T-helper 17 cell (primary cell): Measurements from ENCODE around the gene SPACA9. TPM values are rescaled to one million over a fixed set of nuclear protein-coding genes. Genes with fewer than 3 reads are reported as not detected.

Experiments
- ATAC-seq: fragments of 150-1000 bp; cut with Tn5 transposase; 2 replicates; pipeline ENCODE4 v1.10.0; 2021; ENCODE audit warnings: mild to moderate bottlenecking, moderate library complexity
- DNase-seq, 3 donors: peaks; one replicate each; pipeline versions ENCODE4 v3.0.0 to v3.0.0-alpha.2; 2020 to 2021
- H3K9me3 ChIP-seq: one replicate; pipeline ENCODE4 v1.7.0; 2013; ENCODE audit warnings: low read length, mild to moderate bottlenecking; ENCODE audit not compliant: control insufficient read depth, poor library complexity, severe bottlenecking
- H3K27ac Mint-ChIP-seq: one replicate; pipeline ENCODE4 v1.8.0; 2022; ENCODE audit warnings: mild to moderate bottlenecking, moderate library complexity, mixed read lengths
- H3K27me3 Mint-ChIP-seq: one replicate; pipeline ENCODE4 v1.8.0; 2022; ENCODE audit warnings: mixed read lengths
- H3K36me3 Mint-ChIP-seq: one replicate; pipeline ENCODE4 v1.8.0; 2022; ENCODE audit warnings: low read depth, mixed read lengths
- H3K4me1 Mint-ChIP-seq: one replicate; pipeline ENCODE4 v1.8.0; 2022; ENCODE audit warnings: mild to moderate bottlenecking, mixed read lengths
- H3K4me3 Mint-ChIP-seq: one replicate; pipeline ENCODE4 v1.8.0; 2022; ENCODE audit warnings: mild to moderate bottlenecking, moderate library complexity, mixed read lengths
- total RNA-seq, 4 donors: library from RNA in 2 of 4; stranded (reverse) in 2 of 4; gene quantifications; one replicate each; pipeline ENCODE4 v1.2.3 and lab custom pipeline; 2022 to 2026

Gene SPACA9
- total RNA-seq, 2 donors from 2014 or later = 0.52 to 0.86 TPM

- H3K4me3 Mint-ChIP-seq = no peak overlapping the region
- no peak for ATAC-seq
Observed at GRCh38 chr9:132853482-132853881, 25.2 kb upstream of the SPACA9 start.

GRCh38 chr9:132854832-132855231 lies 23.9 kb upstream of the SPACA9 start:
- peak overlapping the region; percentile 37 for H3K27ac Mint-ChIP-seq
- no peaks in the 10 kb centered on the region for H3K9me3 ChIP-seq
- H3K4me3 Mint-ChIP-seq = no peak overlapping the region
- H3K27me3 Mint-ChIP-seq = peaks cover 46% of the 10 kb centered on the region
- peaks cover 7% of the 10 kb centered on the region for H3K4me1 Mint-ChIP-seq
- peaks cover 2% of the 10 kb centered on the region for H3K36me3 Mint-ChIP-seq
- ATAC-seq = no peak
- no peak for DNase-seq

More at GRCh38 chr9:132853482-132853881, 25.2 kb upstream of the SPACA9 start:
- no peaks in the 10 kb centered on the region for H3K9me3 ChIP-seq
- DNase-seq = no peak
- Mint-ChIP-seq H3K36me3 (peaks cover 2% of the 10 kb centered on the region), H3K27ac (no peak overlapping the region), H3K4me1 (peaks cover 7% of the 10 kb centered on the region), H3K27me3 (peaks cover 33% of the 10 kb centered on the region)

GRCh38 chr9:132855904-132856303 lies 22.8 kb upstream of the SPACA9 start:
- ATAC-seq = no peak
- Mint-ChIP-seq H3K4me1 (peaks cover 7% of the 10 kb centered on the region), H3K36me3 (peaks cover 2% of the 10 kb centered on the region), H3K4me3 (no peak overlapping the region), H3K27ac (no peak overlapping the region), H3K27me3 (peaks cover 55% of the 10 kb centered on the region)
- H3K9me3 ChIP-seq = no peaks in the 10 kb centered on the region
- no peak for DNase-seq

- DNase-seq (no peak), ATAC-seq (no peak)
- Mint-ChIP-seq H3K4me1 (peaks cover 7% of the 10 kb centered on the region), H3K27ac (no peak overlapping the region), H3K36me3 (no peaks in the 10 kb centered on the region), H3K27me3 (peaks cover 47% of the 10 kb centered on the region), H3K4me3 (no peak overlapping the region)
- H3K9me3 ChIP-seq = no peaks in the 10 kb centered on the region
Observed at GRCh38 chr9:132857031-132857430, 21.7 kb upstream of the SPACA9 start.

GRCh38 chr9:132857616-132858342 lies 20.9 kb upstream of the SPACA9 start:
- Mint-ChIP-seq H3K27ac (no peak overlapping the region), H3K4me3 (no peak overlapping the region), H3K36me3 (no peaks in the 10 kb centered on the region), H3K27me3 (peaks cover 44% of the 10 kb centered on the region), H3K4me1 (peaks cover 7% of the 10 kb centered on the region)
- ATAC-seq (no peak), DNase-seq (no peak)
- H3K9me3 ChIP-seq = no peaks in the 10 kb centered on the region

GRCh38 chr9:132858751-132859150 lies 19.9 kb upstream of the SPACA9 start:
- peaks cover 44% of the 10 kb centered on the region for H3K27me3 Mint-ChIP-seq
- H3K36me3 Mint-ChIP-seq = no peaks in the 10 kb centered on the region
- peaks cover 7% of the 10 kb centered on the region for H3K4me1 Mint-ChIP-seq
- H3K27ac Mint-ChIP-seq = no peak overlapping the region
- no peak overlapping the region for H3K4me3 Mint-ChIP-seq
- ATAC-seq = no peak
- DNase-seq = no peak
- H3K9me3 ChIP-seq = no peaks in the 10 kb centered on the region

- H3K36me3 Mint-ChIP-seq = no peaks in the 10 kb centered on the region
- DNase-seq = no peak
- H3K27me3 Mint-ChIP-seq = peaks cover 35% of the 10 kb centered on the region
- ATAC-seq = no peak
- no peaks in the 10 kb centered on the region for H3K9me3 ChIP-seq
- no peak overlapping the region for H3K27ac Mint-ChIP-seq
- H3K4me3 Mint-ChIP-seq = no peak overlapping the region
- no peaks in the 10 kb centered on the region for H3K4me1 Mint-ChIP-seq
Observed at GRCh38 chr9:132861666-132862065, 17.0 kb upstream of the SPACA9 start.

- Mint-ChIP-seq H3K4me3 (no peak overlapping the region), H3K27me3 (peaks cover 33% of the 10 kb centered on the region), H3K36me3 (no peaks in the 10 kb centered on the region), H3K27ac (no peak overlapping the region), H3K4me1 (no peaks in the 10 kb centered on the region)
- no peaks in the 10 kb centered on the region for H3K9me3 ChIP-seq
- ATAC-seq = no peak
- no peak for DNase-seq
Observed at GRCh38 chr9:132862533-132862932, 16.2 kb upstream of the SPACA9 start.

- no peaks in the 10 kb centered on the region for H3K9me3 ChIP-seq
- DNase-seq = no peak
- Mint-ChIP-seq H3K4me1 (no peaks in the 10 kb centered on the region), H3K27me3 (peaks cover 31% of the 10 kb centered on the region), H3K27ac (no peak overlapping the region), H3K36me3 (no peaks in the 10 kb centered on the region), H3K4me3 (no peak overlapping the region)
- ATAC-seq = no peak
Observed at GRCh38 chr9:132863096-132863495, 15.6 kb upstream of the SPACA9 start.

GRCh38 chr9:132864277-132864676 lies 14.4 kb upstream of the SPACA9 start:
- Mint-ChIP-seq H3K27ac (no peak overlapping the region), H3K27me3 (peaks cover 23% of the 10 kb centered on the region), H3K36me3 (no peaks in the 10 kb centered on the region), H3K4me3 (no peak overlapping the region), H3K4me1 (no peaks in the 10 kb centered on the region)
- ATAC-seq (no peak), DNase-seq (no peak)
- H3K9me3 ChIP-seq = no peaks in the 10 kb centered on the region

GRCh38 chr9:132864691-132865090 lies 14.0 kb upstream of the SPACA9 start:
- ATAC-seq (no peak), DNase-seq (no peak)
- Mint-ChIP-seq H3K27me3 (peaks cover 23% of the 10 kb centered on the region), H3K36me3 (no peaks in the 10 kb centered on the region), H3K4me1 (peaks cover 2% of the 10 kb centered on the region), H3K27ac (no peak overlapping the region), H3K4me3 (no peak overlapping the region)
- H3K9me3 ChIP-seq = no peaks in the 10 kb centered on the region

GRCh38 chr9:132866898-132867297 lies 11.8 kb upstream of the SPACA9 start:
- Mint-ChIP-seq H3K4me3 (no peak overlapping the region), H3K4me1 (peaks cover 2% of the 10 kb centered on the region), H3K27me3 (peaks cover 25% of the 10 kb centered on the region), H3K27ac (no peak overlapping the region), H3K36me3 (no peaks in the 10 kb centered on the region)
- ATAC-seq (no peak), DNase-seq (no peak)
- H3K9me3 ChIP-seq = no peaks in the 10 kb centered on the region

- Mint-ChIP-seq H3K36me3 (peaks cover 2% of the 10 kb centered on the region), H3K4me3 (no peak overlapping the region), H3K4me1 (peaks cover 8% of the 10 kb centered on the region), H3K27ac (no peak overlapping the region), H3K27me3 (peaks cover 28% of the 10 kb centered on the region)
- no peak for DNase-seq
- ATAC-seq = no peak
- no peaks in the 10 kb centered on the region for H3K9me3 ChIP-seq
Observed at GRCh38 chr9:132869266-132869665, 9.4 kb upstream of the SPACA9 start.

GRCh38 chr9:132873403-132873802 lies 5.3 kb upstream of the SPACA9 start:
- Mint-ChIP-seq H3K4me1 (peaks cover 12% of the 10 kb centered on the region), H3K36me3 (peaks cover 2% of the 10 kb centered on the region), H3K27ac (peak overlapping the region; percentile 11), H3K4me3 (peak overlapping the region; percentile 43), H3K27me3 (peaks cover 22% of the 10 kb centered on the region)
- DNase-seq (no peak), ATAC-seq (no peak)
- H3K9me3 ChIP-seq = no peaks in the 10 kb centered on the region
